GM19397 (cell line): ENCODE data around the gene ID1.

Source experiments
- ATAC-seq: cut with Tn5 transposase; IDR thresholded peaks from one replicate; pipeline ENCODE4 v1.9.1; 2021; ENCODE audit warnings: mild to moderate bottlenecking, moderate library complexity; ENCODE audit not compliant: unreplicated experiment

The ID1 gene, protein sequence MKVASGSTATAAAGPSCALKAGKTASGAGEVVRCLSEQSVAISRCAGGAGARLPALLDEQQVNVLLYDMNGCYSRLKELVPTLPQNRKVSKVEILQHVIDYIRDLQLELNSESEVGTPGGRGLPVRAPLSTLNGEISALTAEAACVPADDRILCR

DNA sequence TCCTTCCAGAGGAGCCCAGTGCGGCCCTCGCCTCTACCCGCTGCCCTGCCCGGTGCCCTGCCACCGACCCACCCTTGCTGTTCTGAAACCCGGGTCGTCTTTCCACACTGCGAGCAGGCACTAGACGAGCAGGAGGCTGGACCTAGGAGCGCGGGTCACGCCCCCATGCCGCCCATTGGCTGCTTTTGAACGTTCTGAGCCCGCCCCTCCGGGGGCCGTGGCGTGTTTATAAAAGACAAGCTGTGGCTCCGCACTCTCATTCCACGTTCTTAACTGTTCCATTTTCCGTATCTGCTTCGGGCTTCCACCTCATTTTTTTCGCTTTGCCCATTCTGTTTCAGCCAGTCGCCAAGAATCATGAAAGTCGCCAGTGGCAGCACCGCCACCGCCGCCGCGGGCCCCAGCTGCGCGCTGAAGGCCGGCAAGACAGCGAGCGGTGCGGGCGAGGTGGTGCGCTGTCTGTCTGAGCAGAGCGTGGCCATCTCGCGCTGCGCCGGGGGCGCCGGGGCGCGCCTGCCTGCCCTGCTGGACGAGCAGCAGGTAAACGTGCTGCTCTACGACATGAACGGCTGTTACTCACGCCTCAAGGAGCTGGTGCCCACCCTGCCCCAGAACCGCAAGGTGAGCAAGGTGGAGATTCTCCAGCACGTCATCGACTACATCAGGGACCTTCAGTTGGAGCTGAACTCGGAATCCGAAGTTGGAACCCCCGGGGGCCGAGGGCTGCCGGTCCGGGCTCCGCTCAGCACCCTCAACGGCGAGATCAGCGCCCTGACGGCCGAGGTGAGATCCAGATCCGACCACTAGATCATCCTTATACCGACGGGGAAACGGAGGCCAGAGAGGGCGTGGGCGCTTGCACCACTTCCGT lies at the start of gene ID1:
Gene ID1, plus strand, starts transcription at position 259 of the 871 bp plus-strand sequence. Its CDS starts 99 bp downstream, at position 358.
- ATAC-seq = peak; percentile 91

- ATAC-seq = no peak
Observed at GRCh38 chr20:31559704-31560093, 45.4 kb upstream of the ID1 start.

- no peak for ATAC-seq
Observed at GRCh38 chr20:31560094-31560745, 44.9 kb upstream of the ID1 start.

DNA sequence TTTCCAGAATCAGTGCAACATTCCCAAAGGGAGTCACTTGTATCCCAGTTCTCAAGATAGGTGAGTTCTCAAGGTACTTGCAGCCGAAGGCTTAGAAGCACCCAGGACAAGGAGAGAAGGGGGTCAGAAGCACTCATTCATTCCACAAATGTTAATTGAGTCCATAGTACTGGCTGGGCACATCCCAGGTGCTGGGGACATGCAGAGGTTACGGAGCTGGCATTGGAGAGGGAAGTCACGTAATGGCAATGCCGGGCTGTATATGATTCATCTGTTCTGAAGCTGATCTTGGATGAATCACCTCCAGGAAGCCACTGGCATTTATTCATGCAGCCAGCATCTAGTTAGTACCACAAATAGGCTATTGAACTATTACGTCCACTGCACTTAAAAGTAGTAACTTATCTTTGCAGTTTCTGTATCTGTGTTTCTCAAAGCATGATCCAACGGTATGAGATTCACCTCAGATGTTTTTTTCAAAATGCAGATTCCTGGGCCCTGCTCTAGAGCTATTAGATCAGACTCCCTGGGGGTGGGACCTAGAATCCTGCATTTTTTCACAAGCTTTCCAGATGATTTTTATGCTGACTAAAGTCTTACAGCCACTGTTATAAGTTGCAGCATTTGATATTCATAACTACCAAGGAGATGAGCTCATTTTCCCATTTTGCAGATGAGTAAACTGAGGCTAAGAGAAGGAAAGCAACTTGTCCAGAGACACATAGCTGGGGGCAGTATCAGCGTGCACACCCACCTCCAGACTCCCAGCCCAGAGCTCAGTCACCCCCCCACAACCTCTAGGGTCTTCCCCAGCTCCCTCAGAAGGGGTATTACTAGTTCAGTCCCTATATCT lies 44.1 kb upstream of the ID1 start:
- ATAC-seq = no peak

DNA sequence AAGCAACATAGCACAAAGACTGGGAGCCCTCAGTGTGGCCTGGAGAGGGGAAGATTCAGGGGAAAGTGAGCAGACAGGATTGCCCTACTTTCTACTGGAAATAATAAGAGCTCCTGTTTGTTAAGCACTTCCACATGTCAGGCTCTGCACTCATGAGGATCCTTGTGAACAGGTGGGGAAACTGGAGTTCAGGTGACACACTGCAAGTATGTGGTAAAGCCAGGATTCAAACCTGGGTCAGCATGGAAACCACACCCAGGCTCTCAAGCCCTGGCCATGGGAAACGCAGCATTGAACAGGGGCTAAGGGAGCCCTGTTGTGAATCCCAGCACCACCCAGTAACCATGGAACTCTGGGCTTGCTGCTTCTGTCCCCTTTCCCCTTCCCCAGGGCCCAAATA lies 42.8 kb upstream of the ID1 start:
- ATAC-seq = no peak

DNA sequence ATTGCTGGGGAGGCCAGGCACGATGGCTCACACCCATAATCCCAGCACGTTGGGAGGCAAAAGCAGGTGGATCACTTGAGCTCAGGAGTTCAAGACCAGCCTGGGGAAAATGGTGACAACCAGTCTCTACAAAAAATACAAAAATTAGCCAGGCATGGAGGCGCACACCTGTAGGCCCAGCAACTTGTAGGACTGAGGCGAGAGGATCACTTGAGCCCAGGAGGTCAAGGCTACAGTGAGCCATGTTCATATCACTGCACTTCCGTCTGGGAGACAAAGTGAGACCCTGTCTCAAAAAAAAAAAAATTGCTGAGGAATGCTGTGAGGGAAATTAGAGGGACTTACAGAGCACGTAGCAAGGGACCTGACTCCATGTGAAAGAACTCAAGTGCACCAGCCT lies 40.8 kb upstream of the ID1 start:
- no peak for ATAC-seq

DNA sequence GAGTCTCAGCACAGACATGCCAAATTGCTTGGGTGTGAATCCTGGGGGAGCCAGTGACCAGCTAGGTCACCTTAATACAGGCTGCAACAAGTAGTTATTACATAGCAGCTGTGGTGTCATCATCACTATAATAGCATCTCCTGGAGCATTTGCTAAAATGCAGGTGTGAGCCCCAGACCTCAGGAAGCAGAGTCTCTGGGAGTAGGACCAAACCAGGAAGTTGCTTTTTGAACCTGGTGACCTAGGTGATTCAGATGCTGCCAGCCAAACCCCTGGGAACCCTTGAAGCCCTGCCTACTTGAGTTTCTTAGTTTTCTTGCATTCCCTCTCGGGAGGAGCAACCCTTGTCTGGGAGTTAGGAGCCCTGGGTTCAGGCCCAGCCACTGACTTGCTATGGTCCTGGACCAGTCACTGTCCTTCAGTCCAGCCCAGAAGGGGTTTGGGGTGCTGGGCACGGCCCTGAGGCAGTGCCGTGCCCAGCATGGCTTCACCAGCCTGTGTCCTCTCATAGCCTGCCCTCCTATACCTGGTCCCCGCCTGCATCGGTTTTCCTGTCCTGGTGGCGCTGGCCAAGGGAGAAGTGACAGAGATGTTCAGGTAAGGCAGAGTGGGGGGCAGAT lies 39.3 kb upstream of the ID1 start:
- no peak for ATAC-seq

GRCh38 chr20:31566319-31566657 lies 38.8 kb upstream of the ID1 start:
- ATAC-seq = no peak

DNA sequence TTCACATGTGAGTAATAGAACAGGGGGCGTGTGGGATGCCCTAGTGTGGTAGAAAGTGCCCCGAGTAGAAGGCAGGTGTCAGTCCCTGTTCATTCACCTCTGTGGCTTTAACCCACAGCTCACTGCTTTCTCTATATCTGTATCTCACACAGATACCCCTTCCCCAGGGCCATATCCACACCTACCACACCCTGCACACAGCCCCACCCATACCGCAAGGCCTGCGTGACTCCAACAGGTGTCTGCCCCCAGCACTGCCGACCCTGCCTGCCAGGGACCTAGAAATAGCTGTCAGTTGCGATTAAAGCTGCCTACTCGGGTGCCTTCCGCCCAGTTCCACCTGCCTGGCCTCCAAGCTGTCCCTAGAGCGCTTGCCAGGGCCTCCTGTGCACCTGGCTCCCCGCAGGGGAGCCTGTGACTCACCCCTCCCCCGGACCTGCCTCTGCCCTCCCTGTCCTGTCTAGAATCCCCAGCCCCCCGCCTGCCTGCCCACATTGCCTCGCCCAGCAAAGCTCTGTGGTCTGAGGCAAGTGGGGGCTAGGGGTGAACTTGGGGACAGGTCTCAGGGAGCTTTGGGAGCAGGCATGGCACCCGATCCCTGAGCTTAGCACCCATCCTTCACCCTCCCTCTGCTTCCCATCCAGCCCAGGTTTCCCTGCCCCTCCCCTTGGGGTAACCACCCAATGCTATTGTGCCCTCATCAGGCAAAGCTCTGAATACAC lies 38.3 kb upstream of the ID1 start:
- ATAC-seq = no peak

GRCh38 chr20:31567380-31567720 lies 37.7 kb upstream of the ID1 start:
- ATAC-seq = no peak

GRCh38 chr20:31568041-31568731 lies 36.9 kb upstream of the ID1 start:
- no peak for ATAC-seq

- ATAC-seq = no peak
Observed at GRCh38 chr20:31568773-31569162, 36.3 kb upstream of the ID1 start.

DNA sequence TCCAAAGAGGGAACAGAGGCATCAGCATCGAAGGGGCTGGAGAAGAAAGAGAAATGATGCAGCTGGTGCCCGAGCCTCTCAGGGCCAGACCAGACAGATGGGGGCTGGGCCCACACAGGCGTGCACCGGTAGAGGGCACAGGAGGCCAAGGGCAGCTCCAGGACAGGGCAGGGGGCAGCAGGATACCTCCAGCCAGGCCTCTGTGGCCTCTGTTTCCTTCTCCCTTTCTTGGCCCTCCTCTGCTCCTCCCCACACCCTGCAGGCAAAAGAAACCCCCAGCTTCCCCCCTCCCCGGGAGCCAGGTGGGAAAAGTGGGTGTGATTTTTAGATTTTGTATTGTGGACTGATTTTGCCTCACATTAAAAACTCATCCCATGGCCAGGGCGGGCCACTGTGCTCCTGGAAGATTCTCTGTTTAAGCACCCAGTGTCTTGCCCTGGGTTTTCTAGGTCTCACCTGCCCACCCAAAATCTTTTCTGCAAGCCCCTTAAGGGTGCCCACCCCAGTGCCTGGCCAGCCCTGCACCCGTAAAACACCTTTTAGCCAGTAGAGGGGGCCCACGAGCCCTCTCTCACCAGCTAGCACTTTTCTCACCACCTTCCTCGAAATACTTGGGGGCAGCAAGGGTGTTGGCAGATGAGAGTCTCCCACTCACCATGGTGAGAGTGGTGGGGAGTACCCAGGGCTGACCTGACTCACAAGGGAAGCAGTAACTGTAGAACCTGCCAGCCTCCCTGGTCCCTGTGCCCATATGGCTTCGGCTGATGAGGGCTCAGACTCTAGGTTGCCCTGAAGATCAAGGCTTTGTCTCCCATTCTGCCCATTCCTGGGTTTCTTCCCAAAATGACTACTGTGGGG lies 35.7 kb upstream of the ID1 start:
- no peak for ATAC-seq

GRCh38 chr20:31570021-31570463 lies 35.0 kb upstream of the ID1 start:
- no peak for ATAC-seq

DNA sequence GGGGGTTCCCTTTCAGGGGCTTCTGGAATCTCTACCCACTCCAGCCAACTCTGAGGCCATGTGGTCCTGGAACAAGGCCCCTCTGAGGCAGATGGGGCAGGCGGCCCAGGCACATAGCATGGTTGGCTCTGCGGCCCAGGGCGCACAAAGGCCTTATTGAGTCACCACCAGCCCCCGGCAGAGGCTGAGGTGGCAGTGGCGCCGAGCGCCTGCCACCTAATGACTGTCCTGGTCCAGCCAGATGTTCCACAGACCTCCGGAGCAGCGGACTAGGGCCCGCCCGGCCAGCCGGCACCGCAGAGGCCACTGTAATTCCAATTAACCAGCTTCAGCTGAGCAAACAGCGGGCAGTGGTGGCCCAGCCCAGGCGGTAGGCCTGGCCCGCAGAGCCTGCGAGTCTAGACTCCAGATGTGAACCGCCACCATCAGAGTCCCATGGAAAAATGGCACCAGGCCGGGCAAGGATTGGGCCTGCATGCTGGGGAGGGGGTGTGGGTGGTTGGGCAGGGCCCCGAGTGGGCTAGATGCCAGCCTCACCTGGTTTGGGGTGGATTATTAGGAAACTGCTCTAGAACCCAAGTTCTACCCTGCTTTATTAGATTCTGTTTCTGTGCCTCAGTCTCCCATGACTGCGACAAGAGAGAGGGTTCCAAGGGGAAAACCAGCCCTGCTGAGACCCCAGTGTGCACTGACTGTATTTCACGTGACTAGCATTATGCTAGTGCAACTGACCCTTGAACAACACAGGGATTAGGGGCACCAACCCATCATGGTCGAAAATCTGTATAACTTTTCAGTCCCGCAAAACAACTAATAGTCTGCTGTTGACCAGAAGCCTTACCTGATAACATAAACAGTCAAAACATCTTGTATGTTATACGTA lies 34.1 kb upstream of the ID1 start:
- ATAC-seq = no peak

GRCh38 chr20:31572042-31572700 lies 32.9 kb upstream of the ID1 start:
- ATAC-seq = peak; percentile 1
